ENCODE data around the gene CCR6. TPM values are rescaled to one million over a fixed set of nuclear protein-coding genes. Genes with fewer than 3 reads are reported as not detected.
"Not testable (repeated sequence)": the region's sequence is repeated elsewhere in the genome, so short reads cannot be mapped to it uniquely, and the experiment has no call there.

CCR6 gene
- polyA plus RNA-seq, 1 experiment, result not detected

GRCh38 chr6:167079853-167080297 lies 43.0 kb upstream of the CCR6 start:
- Histone ChIP-seq H3K9me3 (ENCODE audit: control insufficient read depth, insufficient read depth, low read length) (no peaks in the 10 kb centered on the region; the same call in 1 of the 2 replicates), H3K27ac (ENCODE audit: low read depth, low read length) (no peak overlapping the region), H3K4me3 (ENCODE audit: low read depth, low read length) (no peak overlapping the region), H3K27me3 (ENCODE audit: control insufficient read depth, insufficient read depth, low read length) (no peaks in the 10 kb centered on the region)
- ChIA-PET CTCF (no interaction called here), POLR2A (no interaction called here)
- DNase-seq (ENCODE audit: low read depth, low spot score), result no peak
- no peak for TF ChIP-seq CTCF (IDR thresholded peaks at IDR 0.05; ENCODE audit: low read depth, low read length)

- no peak overlapping the region for H3K4me3 ChIP-seq (ENCODE audit: low read depth, low read length)
- POLR2A ChIA-PET, result no interaction called here
Measured at GRCh38 chr6:167087857-167088354, 35.0 kb upstream of the CCR6 start.

GRCh38 chr6:167088741-167089140 lies 34.2 kb upstream of the CCR6 start:
- peaks cover 19% of the 10 kb centered on the region for H3K9me3 ChIP-seq (ENCODE audit: control insufficient read depth, insufficient read depth, low read length)
- POLR2A ChIA-PET, result not testable (repeated sequence)

More at GRCh38 chr6:167087857-167088354, 35.0 kb upstream of the CCR6 start:
- Histone ChIP-seq H3K27me3 (ENCODE audit: control insufficient read depth, insufficient read depth, low read length) (no peaks in the 10 kb centered on the region), H3K9me3 (ENCODE audit: control insufficient read depth, insufficient read depth, low read length) (peaks cover 13% of the 10 kb centered on the region), H3K27ac (ENCODE audit: low read depth, low read length) (no peak overlapping the region)
- DNase-seq (ENCODE audit: low read depth, low spot score), result no peak
- CTCF ChIA-PET, result interaction anchor here (0.6 kb wide), 1 partner anchor 835 kb away, joined by 4 read pairs; no protein-coding TSS in a partner anchor
- no peak for TF ChIP-seq CTCF (IDR thresholded peaks at IDR 0.05; ENCODE audit: low read depth, low read length)

GRCh38 chr6:167089243-167090142 lies 33.4 kb upstream of the CCR6 start:
- CTCF ChIA-PET, result no interaction called here
- Histone ChIP-seq H3K9me3 (ENCODE audit: control insufficient read depth, insufficient read depth, low read length) (peaks cover 25% of the 10 kb centered on the region), H3K27me3 (ENCODE audit: control insufficient read depth, insufficient read depth, low read length) (no peaks in the 10 kb centered on the region), H3K27ac (ENCODE audit: low read depth, low read length) (no peak overlapping the region), H3K4me3 (ENCODE audit: low read depth, low read length) (no peak overlapping the region)
- no peak for DNase-seq (ENCODE audit: low read depth, low spot score)
- POLR2A ChIA-PET, result no interaction called here
- no peak for TF ChIP-seq CTCF (IDR thresholded peaks at IDR 0.05; ENCODE audit: low read depth, low read length)

More at GRCh38 chr6:167088741-167089140, 34.2 kb upstream of the CCR6 start:
- CTCF ChIA-PET; H3K27me3 ChIP-seq (ENCODE audit: control insufficient read depth, insufficient read depth, low read length); H3K27ac ChIP-seq (ENCODE audit: low read depth, low read length); DNase-seq (ENCODE audit: low read depth, low spot score); H3K4me3 ChIP-seq (ENCODE audit: low read depth, low read length): not testable (repeated sequence)

GRCh38 chr6:167090171-167090570 lies 32.7 kb upstream of the CCR6 start:
- peaks cover 25% of the 10 kb centered on the region for H3K9me3 ChIP-seq (ENCODE audit: control insufficient read depth, insufficient read depth, low read length)
- no peak overlapping the region for H3K4me3 ChIP-seq (ENCODE audit: low read depth, low read length)
- no peak for TF ChIP-seq CTCF (IDR thresholded peaks at IDR 0.05; ENCODE audit: low read depth, low read length)
- no peak for DNase-seq (ENCODE audit: low read depth, low spot score)
- no peak overlapping the region for H3K27ac ChIP-seq (ENCODE audit: low read depth, low read length)
- CTCF ChIA-PET, result no interaction called here
- POLR2A ChIA-PET, result no interaction called here
- H3K27me3 ChIP-seq (ENCODE audit: control insufficient read depth, insufficient read depth, low read length), result no peaks in the 10 kb centered on the region

All from AG04450 (cell line).